Suprapubic skin (tissue), 4 donors: ENCODE data around the gene DCAF10. TPM values are rescaled to one million over a fixed set of nuclear protein-coding genes. Genes with fewer than 3 reads are reported as not detected.
"Not testable (repeated sequence)": the region's sequence is repeated elsewhere in the genome, so short reads cannot be mapped to it uniquely, and the experiment has no call there.

Experiments
- DNase-seq, 2 donors: peaks; one replicate each; pipeline ENCODE4 v3.0.0-alpha.2; 2019; ENCODE audit warnings: low spot score in 2 of 2
- H3K27ac ChIP-seq: fragments of 200-600 bp; sonication (generic); one replicate; pipeline ENCODE4 v1.5.1; 2019
- H3K27me3 ChIP-seq: fragments of 200-600 bp; sonication (generic); one replicate; pipeline ENCODE4 v1.5.1; 2019
- H3K36me3 ChIP-seq: fragments of 200-600 bp; sonication (generic); one replicate; pipeline ENCODE4 v1.5.1; 2019
- H3K4me1 ChIP-seq: fragments of 200-600 bp; sonication (generic); one replicate; pipeline ENCODE4 v1.5.1; 2019
- H3K4me3 ChIP-seq: fragments of 200-600 bp; sonication (generic); one replicate; pipeline ENCODE4 v1.5.1; 2019; ENCODE audit warnings: mild to moderate bottlenecking
- H3K9me3 ChIP-seq: fragments of 200-600 bp; sonication (generic); one replicate; pipeline ENCODE4 v1.5.1; 2019
- CTCF ChIP-seq, 2 donors: fragments of 200-600 bp in 1 of 2; fragments of 450-650 bp in 1 of 2; sonication (generic) in 1 of 2; IDR thresholded peaks; one replicate each; pipeline ENCODE4 v1.5.1; 2016 to 2019; ENCODE audit warnings: antibody characterized with exemption in 2 of 2, mild to moderate bottlenecking in 1 of 2, moderate library complexity in 1 of 2
- EP300 ChIP-seq: sonication (generic); formaldehyde crosslinking; IDR thresholded peaks from one replicate; pipeline ENCODE4 v1.6.1; 2017; ENCODE audit warnings: antibody characterized with exemption
- POLR2A ChIP-seq, 2 donors: fragments of 450-650 bp; IDR thresholded peaks; one replicate each; pipeline ENCODE4 v1.6.1; 2017; ENCODE audit warnings: antibody characterized with exemption in 2 of 2, mild to moderate bottlenecking in 2 of 2, moderate library complexity in 2 of 2
- POLR2AphosphoS5 ChIP-seq, 3 donors: sonication (generic); formaldehyde crosslinking; IDR thresholded peaks; one replicate each; pipeline ENCODE4 v1.6.1; 2017; ENCODE audit warnings: antibody characterized with exemption in 3 of 3
- WGBS: methylation state at CpG from one replicate; pipeline ENCODE4 v1.1.5; 2018; 5-methylcytosine and 5-hydroxymethylcytosine counted together
- total RNA-seq, 4 donors: library from RNA; depleted of rRNA; stranded (reverse); fragments of >200 nt; gene quantifications; one replicate each; pipeline ENCODE4 v1.1.0, GENCODE V29; 2016

The DCAF10 gene
- total RNA-seq, 4 donors from 2014 or later = 21.7 to 47.6 (median 26.6) TPM

GRCh38 chr9:37873955-37874354 lies 73.4 kb downstream of the DCAF10 start:
- Histone ChIP-seq H3K4me3 (no peak overlapping the region), H3K4me1 (no peaks in the 10 kb centered on the region), H3K27me3 (no peaks in the 10 kb centered on the region), H3K27ac (no peak overlapping the region), H3K36me3 (peaks cover 5% of the 10 kb centered on the region), H3K9me3 (no peaks in the 10 kb centered on the region)
- no peak for DNase-seq
- WGBS = 91% methylated on average over 2 of the region's 2 CpGs
- TF ChIP-seq EP300 (no peak), POLR2A (IDR thresholded peaks at IDR 0.05) (no peak), POLR2AphosphoS5 (IDR thresholded peaks at IDR 0.05) (no peak), CTCF (IDR thresholded peaks at IDR 0.05) (no peak)

GRCh38 chr9:37876376-37876775 lies 75.8 kb downstream of the DCAF10 start:
- Histone ChIP-seq H3K4me1 (no peaks in the 10 kb centered on the region), H3K27ac (no peak overlapping the region), H3K4me3 (no peak overlapping the region), H3K36me3 (peaks cover 19% of the 10 kb centered on the region), H3K9me3 (no peaks in the 10 kb centered on the region), H3K27me3 (no peaks in the 10 kb centered on the region)
- WGBS = 100% methylated on average over 1 of the region's 1 CpG
- TF ChIP-seq POLR2AphosphoS5 (IDR thresholded peaks at IDR 0.05) = no peak
- no peak for TF ChIP-seq POLR2A (IDR thresholded peaks at IDR 0.05)
- no peak for TF ChIP-seq CTCF (IDR thresholded peaks at IDR 0.05)
- TF ChIP-seq EP300 = no peak
- DNase-seq = no peak

- no peak for DNase-seq
- no peaks in the 10 kb centered on the region for H3K4me1 ChIP-seq
- H3K9me3 ChIP-seq = no peaks in the 10 kb centered on the region
- no peak overlapping the region for H3K4me3 ChIP-seq
- H3K27ac ChIP-seq = no peak overlapping the region
- H3K27me3 ChIP-seq = no peaks in the 10 kb centered on the region
- H3K36me3 ChIP-seq = peaks cover 22% of the 10 kb centered on the region
- TF ChIP-seq EP300 (no peak), POLR2A (IDR thresholded peaks at IDR 0.05) (no peak), CTCF (IDR thresholded peaks at IDR 0.05) (no peak), POLR2AphosphoS5 (IDR thresholded peaks at IDR 0.05) (no peak)
- 97% methylated on average over 2 of the region's 2 CpGs for WGBS
These were observed 80.4 kb downstream of the DCAF10 start for GRCh38 chr9:37880916-37881479.

GRCh38 chr9:37887977-37888583 lies 87.5 kb downstream of the DCAF10 start:
- not testable (repeated sequence) for H3K27ac ChIP-seq, DNase-seq, H3K4me1 ChIP-seq, H3K4me3 ChIP-seq, H3K27me3 ChIP-seq, H3K9me3 ChIP-seq
- 94% methylated on average over 11 of the region's 11 CpGs for WGBS
- H3K36me3 ChIP-seq = peaks cover 17% of the 10 kb centered on the region

GRCh38 chr9:37889536-37889935 lies 88.9 kb downstream of the DCAF10 start:
- no peak for TF ChIP-seq POLR2A (IDR thresholded peaks at IDR 0.05)
- TF ChIP-seq EP300 = no peak
- no peak for TF ChIP-seq CTCF (IDR thresholded peaks at IDR 0.05)
- peaks cover 23% of the 10 kb centered on the region for H3K36me3 ChIP-seq
- no peak overlapping the region for H3K4me3 ChIP-seq
- no peak overlapping the region for H3K27ac ChIP-seq
- H3K4me1 ChIP-seq = no peaks in the 10 kb centered on the region
- DNase-seq = no peak
- H3K9me3 ChIP-seq = no peaks in the 10 kb centered on the region
- no peaks in the 10 kb centered on the region for H3K27me3 ChIP-seq

GRCh38 chr9:37891042-37891441 lies 90.4 kb downstream of the DCAF10 start:
- H3K4me3 ChIP-seq, H3K27ac ChIP-seq, H3K27me3 ChIP-seq, DNase-seq, H3K9me3 ChIP-seq, H3K4me1 ChIP-seq: not testable (repeated sequence)
- 98% methylated on average over 11 of the region's 17 CpGs for WGBS
- H3K36me3 ChIP-seq = peaks cover 35% of the 10 kb centered on the region
